HG03575 (cell line): ENCODE results near the gene CST9L.

Experiments used
- ATAC-seq: cut with Tn5 transposase; IDR thresholded peaks from one replicate; pipeline ENCODE4 v1.9.1; 2021; ENCODE audit not compliant: unreplicated experiment, insufficient number of reproducible peaks, low FRiP score; ENCODE audit errors: extremely low read depth

The CST9L gene

DNA sequence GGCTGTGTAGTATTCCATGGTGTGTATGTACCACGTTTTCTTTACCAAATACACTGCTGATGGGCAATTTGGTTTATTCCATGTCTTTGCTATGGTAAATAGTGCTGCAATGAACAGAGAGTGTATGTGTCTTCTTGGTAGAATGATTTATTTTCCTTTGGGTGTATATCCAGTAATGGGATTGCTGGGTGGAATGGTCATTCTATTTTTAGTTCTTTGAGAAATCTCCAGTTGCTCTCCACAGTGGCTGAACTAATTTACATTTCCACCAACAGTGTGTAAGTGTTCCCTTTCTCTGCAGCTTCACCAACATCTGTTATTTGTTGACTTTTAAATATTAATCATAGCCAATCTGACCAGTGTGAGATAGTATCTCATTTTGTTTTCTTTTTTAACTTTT, 13.9 kb downstream of the CST9L start:
- ATAC-seq = no peak

- no peak for ATAC-seq
These were observed 16.5 kb downstream of the CST9L start for GRCh38 chr20:23551786-23552185.

- no peak for ATAC-seq
These were observed 16.9 kb downstream of the CST9L start for GRCh38 chr20:23551383-23551782.

- ATAC-seq = no peak
These were observed 18.1 kb downstream of the CST9L start for GRCh38 chr20:23550227-23550626.

DNA sequence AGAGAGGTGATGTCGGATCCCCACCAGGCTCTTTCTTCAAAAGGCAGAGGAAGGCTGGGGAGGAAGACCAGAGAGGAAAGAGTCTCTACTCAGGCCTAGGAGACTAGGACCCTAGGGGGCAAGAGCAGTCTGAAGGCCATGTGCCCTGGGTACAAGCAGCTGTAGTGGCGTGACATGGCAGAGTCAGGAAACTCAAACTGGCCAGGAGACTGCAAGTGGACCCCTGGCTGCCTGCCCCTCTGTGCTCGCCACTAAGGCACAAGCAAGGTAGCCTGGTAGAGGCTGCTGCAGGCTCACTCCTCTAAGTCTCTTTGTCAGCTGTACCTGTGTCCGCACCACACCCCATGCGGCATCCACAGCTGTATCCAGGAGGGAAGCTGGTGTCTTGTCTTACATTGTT, 19.9 kb downstream of the CST9L start:
- ATAC-seq = no peak

DNA sequence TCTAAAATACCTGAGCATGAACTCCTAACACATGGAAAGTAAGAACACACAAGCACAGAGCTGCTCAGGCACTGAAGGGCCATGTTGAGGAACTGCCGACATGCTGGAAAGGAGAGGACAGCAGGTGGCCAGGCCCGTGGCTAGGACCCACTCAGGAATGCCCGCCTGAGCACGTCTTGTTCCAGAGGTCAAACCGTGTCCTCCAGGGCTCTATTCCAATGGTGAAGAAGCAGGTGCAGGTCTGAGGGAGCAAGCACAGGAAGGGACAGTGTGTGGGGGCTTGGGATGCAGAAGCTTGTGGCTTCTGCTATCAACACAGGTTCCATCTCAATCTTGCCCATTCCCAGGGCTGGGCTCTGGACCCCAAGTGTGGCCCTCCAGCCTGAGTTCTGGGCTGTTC, 20.7 kb downstream of the CST9L start:
- no peak for ATAC-seq

- no peak for ATAC-seq
These were observed 21.7 kb downstream of the CST9L start for GRCh38 chr20:23546435-23547144.

GRCh38 chr20:23544133-23544532, 24.2 kb downstream of the CST9L start:
- ATAC-seq = no peak

GRCh38 chr20:23542801-23543200, 25.5 kb downstream of the CST9L start:
- no peak for ATAC-seq

DNA sequence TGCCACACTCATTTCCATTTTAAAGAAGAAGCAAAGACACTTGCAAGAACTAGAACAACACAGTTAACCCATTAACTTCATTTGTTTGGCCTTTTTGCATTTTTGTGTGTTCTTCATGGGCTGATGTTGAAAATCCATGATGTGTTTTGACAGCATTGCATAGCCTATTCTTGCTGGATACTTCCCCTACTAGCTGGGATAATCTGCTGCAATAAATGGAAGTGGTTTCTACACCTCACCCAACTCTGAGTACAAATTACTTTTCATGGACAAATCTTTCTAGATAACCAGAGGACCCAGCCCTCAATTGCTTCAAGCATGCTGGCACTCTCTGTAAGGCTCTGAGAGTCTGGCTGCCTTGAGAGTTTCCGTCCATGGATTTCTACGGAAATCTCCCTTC, 26.5 kb downstream of the CST9L start:
- no peak for ATAC-seq

- ATAC-seq = no peak
These were observed 27.0 kb downstream of the CST9L start for GRCh38 chr20:23541330-23541729.

DNA sequence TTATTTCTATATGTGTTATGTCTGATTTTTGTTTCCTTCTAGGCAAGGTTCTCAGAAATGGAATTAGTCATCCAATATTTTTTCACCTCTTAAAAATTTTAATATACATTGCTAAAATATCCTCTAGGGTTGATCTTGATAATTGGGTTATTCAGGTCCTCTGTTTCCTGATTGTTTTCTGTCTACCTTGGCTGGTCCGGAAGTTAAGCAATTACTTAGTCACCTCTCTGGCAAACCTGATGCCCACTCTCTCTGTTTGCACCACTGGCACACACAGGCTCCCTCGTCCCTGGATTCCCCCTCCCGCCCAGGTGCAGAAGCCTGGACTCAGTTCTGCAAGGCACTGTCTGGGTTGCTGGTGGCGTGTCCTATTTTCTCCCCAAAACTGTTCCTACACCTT, 27.7 kb downstream of the CST9L start:
- ATAC-seq = no peak

DNA sequence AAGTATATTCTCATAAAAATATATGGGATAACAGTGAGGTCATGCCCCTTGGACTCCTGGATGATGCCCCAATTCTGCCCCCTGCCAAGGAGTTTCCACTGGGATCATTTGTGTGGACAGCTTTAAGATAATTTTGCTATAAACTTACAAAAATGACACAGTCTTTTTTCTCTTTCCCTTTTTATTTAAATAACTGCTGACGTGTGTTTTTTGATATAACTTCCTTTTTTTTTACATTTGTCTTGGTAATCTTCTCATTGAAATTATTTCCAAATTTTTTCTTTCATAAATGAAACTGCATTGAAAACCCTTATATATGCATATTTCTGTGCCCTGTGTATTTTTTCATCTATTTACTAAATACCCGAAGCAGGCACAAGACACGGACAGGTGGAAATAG, 31.3 kb downstream of the CST9L start:
- ATAC-seq = no peak

DNA sequence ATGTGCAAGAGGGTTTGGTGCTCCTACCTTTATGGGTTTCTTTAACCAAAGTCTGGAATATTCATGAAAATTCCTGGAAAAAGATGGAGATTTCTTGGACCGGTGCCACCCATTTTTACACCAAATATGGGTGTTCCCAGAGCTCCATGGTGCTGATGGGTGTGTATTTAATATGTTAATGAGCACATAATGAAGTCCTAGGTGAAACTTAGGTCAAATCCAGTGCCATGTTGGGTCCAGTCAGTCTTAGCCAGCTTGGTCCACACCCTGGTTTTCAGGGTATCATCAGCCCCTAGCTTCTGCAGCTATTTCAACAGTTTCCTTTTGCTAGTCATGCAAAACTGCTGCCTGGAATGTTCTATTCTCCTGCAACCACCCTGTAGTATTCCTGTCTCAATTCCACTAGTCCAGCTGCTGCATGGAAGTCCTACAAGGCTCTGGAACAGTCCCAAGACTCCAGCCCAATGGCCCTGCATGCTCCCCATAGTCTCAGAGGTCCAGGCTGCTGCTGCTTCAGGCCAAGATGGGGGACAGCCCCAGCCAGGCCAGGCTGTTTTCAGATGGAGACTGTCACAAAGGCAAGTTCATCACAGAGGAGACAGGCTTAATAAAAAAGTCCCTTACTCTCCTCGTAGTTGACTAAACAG, 31.8 kb downstream of the CST9L start:
- no peak for ATAC-seq

DNA sequence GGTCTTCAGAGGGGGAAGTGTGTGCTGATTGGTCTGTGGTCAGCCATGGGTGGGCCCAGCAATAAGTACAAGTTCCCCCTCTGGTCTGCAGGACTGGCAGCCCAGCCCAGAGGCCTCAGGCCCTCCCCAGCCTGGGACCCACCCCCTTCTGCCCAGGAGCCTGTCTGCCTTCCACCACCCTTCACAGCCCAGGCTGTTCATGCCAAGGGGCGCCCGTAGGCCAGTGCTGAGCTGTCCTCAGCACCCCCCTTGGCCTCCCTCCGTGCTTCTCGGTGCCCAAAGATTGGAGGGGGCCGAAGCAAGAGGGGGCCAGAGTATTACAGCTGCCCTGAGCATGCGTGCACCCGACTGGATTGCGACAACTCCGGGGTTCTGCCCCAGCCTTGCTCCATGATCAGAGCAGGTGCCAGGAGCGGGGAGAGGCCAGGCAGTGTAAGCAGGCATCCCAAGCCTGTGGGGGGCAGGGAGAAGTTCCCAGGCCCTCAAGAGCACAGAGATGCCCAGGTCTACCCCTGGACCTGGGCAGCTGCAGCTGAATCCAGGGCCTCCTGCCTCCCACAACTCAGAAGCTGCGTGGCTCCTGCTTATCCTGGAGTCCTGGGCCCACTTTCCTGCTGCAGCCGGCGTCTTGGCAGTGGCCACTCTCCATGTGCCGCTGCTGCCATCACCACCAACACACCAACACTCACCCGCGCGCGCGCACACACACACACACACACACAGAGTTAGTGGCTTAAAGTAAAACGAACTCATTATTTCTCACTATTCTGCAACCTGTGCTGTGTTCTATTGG, 33.3 kb downstream of the CST9L start:
- no peak for ATAC-seq

DNA sequence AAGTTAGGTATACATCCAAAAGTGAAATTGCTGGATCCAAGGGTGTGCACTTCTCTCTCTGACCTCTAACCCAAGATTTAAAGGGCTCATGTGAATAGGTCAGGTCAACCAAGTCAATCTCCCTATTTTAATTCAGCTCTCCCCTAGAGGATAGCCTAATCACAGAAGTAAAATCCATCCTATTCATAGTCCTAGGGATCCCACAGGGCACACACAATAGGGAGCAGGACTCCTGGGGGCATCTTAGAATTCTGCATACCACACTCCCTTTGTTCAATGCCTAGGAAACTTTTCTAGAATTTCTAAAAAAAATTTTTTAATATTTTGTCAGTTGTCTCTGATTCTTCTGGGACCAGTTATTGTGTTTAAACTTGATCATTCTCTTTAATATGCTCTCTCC, 35.1 kb downstream of the CST9L start:
- no peak for ATAC-seq

DNA sequence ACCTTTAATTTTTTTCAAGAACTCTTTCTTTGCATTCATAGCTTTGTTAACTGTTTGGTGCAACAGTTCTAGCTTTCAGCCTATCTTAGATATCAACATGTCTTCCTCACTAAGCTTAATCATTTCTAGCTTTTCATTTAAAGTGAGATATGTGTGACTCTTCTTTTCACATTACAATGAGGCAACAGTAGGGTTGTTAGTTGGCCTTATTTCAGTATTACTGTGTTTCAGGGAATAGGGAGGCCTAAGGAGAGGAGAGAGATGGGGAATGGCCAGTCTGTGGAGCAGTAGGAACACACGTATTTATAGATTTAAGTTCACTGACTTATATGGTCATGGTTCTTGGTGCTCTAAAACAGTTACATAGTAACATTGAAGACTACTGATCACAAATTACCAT, 35.8 kb downstream of the CST9L start:
- no peak for ATAC-seq

DNA sequence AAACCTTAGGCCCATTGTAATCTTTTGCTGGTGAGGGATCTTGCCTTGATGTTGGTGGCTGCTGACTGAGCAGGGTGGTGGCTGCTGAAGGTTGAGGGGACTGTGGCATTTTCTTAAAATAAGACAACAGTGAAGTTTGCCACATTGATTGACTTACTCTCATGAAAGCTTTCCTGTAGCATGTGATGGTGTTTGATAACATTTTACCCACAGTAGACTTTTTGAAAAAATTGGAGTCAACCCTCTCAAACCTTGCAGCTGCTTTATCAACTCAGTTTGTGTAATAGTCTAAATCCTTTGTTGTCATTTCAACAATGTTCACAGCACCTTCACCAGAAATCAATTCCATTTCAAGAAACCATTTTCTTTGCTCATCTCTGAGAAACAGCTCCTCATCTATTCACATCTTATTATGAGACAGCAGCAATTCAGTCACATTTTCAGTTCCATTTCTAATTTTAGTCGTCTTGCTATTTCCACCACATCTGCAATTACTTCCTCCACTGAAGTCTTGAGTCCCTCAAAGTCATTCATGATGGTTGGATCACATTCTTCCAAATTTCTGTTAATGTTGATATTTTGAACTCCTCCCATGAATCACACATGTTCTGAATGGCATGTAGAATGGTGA, 37.2 kb downstream of the CST9L start:
- no peak for ATAC-seq

- ATAC-seq = no peak
These were observed 39.3 kb downstream of the CST9L start for GRCh38 chr20:23528867-23529431.
